Right cardiac atrium (tissue), 5 donors: ENCODE results near the gene SLC66A1. TPM values are rescaled to one million over a fixed set of nuclear protein-coding genes. Genes with fewer than 3 reads are reported as not detected.
A peak's percentile ranks its signal among the peaks of the same experiment; 100 is the strongest.

Experiments used
- ATAC-seq, 2 donors: fragments of 200-7000 bp; cut with Tn5 transposase; one replicate each; pipeline versions ENCODE4 v1.8.0 to v1.9.1; 2020; ENCODE audit warnings: moderate library complexity in 2 of 2, mild to moderate bottlenecking in 1 of 2
- DNase-seq, 3 donors: peaks; one replicate each; pipeline ENCODE4 v3.0.0-alpha.2; 2020
- H3K27ac ChIP-seq: one replicate; pipeline ENCODE4 v1.5.1; 2013; ENCODE audit warnings: mild to moderate bottlenecking, low read length, control low read depth, moderate library complexity
- H3K27me3 ChIP-seq: one replicate; pipeline ENCODE4 v1.6.1; 2013; ENCODE audit not compliant: control insufficient read depth, insufficient read depth
- H3K4me1 ChIP-seq: one replicate; pipeline ENCODE4 v1.6.1; 2013; ENCODE audit warnings: low read length; ENCODE audit not compliant: control insufficient read depth, insufficient read depth
- H3K4me3 ChIP-seq: one replicate; pipeline ENCODE4 v1.5.1; 2013; ENCODE audit warnings: low read length, control low read depth
- H3K9me3 ChIP-seq: one replicate; pipeline ENCODE4 v1.6.1; 2013; ENCODE audit warnings: low read length; ENCODE audit not compliant: control insufficient read depth
- WGBS: extraction: QIAGEN DNeasy Blood & Tissue Kit; methylation state at CpG from one replicate; pipeline ENCODE4 v1.1.7; 2013; 5-methylcytosine and 5-hydroxymethylcytosine counted together
- intact Hi-C, 4 donors: fragments of 100-400 bp; cut with DNase I; formaldehyde crosslinking; loops; one replicate each; pipeline versions ENCODE4 v1.11.0 to v1.14.0; 2022 to 2023
- polyA plus RNA-seq: library from polyadenylated mRNA; stranded (reverse); fragments of 200-250 nt; gene quantifications from one replicate; pipeline ENCODE4 v1.2.3, GENCODE V29; 2013
- total RNA-seq, 4 donors: library from RNA; stranded (reverse); fragmentation: NEBNext Ultra II Directional; extraction: Animal tissue kit (Norgen Biotek cat#: 25700); gene quantifications; one replicate each; pipeline ENCODE4 v1.2.1, GENCODE V29; 2021
- donor health status: healthy with polysubstance abuse.
- donor health status: DM: no; HTN: yes; CAD: no.
- donor health status: DM: no; HTN: no; CAD: no.
- donor health status: DM: no; HTN: yes; CAD: no; lungs with severe emphysema.
- donor health status: DM: yes; HTN: yes; CAD: no.

Gene SLC66A1
- total and polyA plus RNA-seq, 5 donors, result 6.6 to 9.2 (median 7.2) TPM

GRCh38 chr1:19327301-19327700 lies 15.2 kb downstream of the SLC66A1 start:
- 84% methylated on average over 16 of the region's 16 CpGs for WGBS
- Histone ChIP-seq H3K27me3 (no peaks in the 10 kb centered on the region), H3K9me3 (no peaks in the 10 kb centered on the region), H3K27ac (no peak overlapping the region), H3K4me3 (no peak overlapping the region), H3K4me1 (no peaks in the 10 kb centered on the region)
- intact Hi-C loops, result no loop called here
- ATAC-seq, result no peak
- DNase-seq, result no peak

DNA sequence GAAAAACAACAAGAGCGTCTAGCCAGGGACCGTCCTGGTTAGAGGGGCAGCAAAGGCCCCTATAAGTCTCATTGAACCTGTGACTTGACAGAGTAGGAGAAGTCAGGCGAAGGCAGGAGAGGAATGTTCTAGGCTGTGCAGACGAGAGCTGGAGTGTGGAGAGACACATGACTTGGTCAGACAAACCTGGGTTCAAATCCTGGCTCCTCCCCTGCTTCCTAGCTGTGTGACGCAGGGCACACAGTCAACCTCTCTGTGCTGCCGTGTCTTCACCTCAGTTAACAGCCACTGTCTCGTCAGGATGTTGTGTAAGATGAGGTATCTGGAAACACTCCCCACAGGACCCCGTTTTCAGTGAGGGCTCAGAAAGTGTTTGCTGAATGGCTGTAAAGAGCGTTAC lies 15.6 kb downstream of the SLC66A1 start:
- H3K4me1 ChIP-seq, result no peaks in the 10 kb centered on the region
- intact Hi-C loops, result no loop called here
- DNase-seq (no peak), ATAC-seq (no peak)
- 87% methylated on average over 9 of the region's 9 CpGs for WGBS
- no peak overlapping the region for H3K27ac ChIP-seq
- H3K4me3 ChIP-seq, result no peak overlapping the region
- no peaks in the 10 kb centered on the region for H3K9me3 ChIP-seq
- H3K27me3 ChIP-seq, result no peaks in the 10 kb centered on the region

- Histone ChIP-seq H3K4me1 (no peaks in the 10 kb centered on the region), H3K9me3 (no peaks in the 10 kb centered on the region), H3K4me3 (no peak overlapping the region), H3K27ac (no peak overlapping the region), H3K27me3 (no peaks in the 10 kb centered on the region)
- ATAC-seq (no peak), DNase-seq (no peak)
- WGBS, result 95% methylated on average over 18 of the region's 18 CpGs
- intact Hi-C loops, result no loop called here
These were observed 16.4 kb downstream of the SLC66A1 start for GRCh38 chr1:19328486-19328885.

- Histone ChIP-seq H3K27me3 (no peaks in the 10 kb centered on the region), H3K4me1 (no peaks in the 10 kb centered on the region), H3K4me3 (no peak overlapping the region), H3K9me3 (no peaks in the 10 kb centered on the region), H3K27ac (no peak overlapping the region)
- no peak for DNase-seq
- WGBS, result 88% methylated on average over 13 of the region's 13 CpGs
- intact Hi-C loops, result no loop called here
- ATAC-seq, result no peak
These were observed 17.1 kb downstream of the SLC66A1 start for GRCh38 chr1:19329188-19329587.

DNA sequence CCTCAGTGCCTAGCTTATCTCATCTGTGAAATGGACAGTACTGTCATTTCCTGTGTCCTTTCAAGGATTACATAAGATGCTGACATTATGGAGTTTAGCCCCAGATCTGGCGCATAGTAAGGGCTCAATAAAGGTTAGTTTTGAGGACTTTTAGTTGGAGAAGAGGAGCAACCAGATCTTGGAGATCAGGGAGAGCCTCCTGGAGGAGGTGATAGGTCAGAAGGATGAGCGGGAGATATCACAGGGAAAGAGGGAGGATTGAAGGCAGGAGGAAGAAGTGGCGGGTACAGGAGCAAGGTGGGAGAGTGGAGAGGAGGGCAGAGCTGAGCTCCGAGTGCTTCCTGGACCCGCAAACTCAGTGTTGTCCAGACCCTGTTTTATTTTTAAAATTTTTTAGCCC lies 17.5 kb downstream of the SLC66A1 start:
- whole genome bisulfite sequencing, result 92% methylated on average over 5 of the region's 5 CpGs
- no peaks in the 10 kb centered on the region for H3K9me3 ChIP-seq
- intact Hi-C loops, result no loop called here
- H3K27me3 ChIP-seq, result no peaks in the 10 kb centered on the region
- ATAC-seq (no peak), DNase-seq (no peak)
- no peak overlapping the region for H3K4me3 ChIP-seq
- H3K27ac ChIP-seq, result no peak overlapping the region
- no peaks in the 10 kb centered on the region for H3K4me1 ChIP-seq

GRCh38 chr1:19330449-19331135 lies 18.5 kb downstream of the SLC66A1 start:
- Histone ChIP-seq H3K4me3 (no peak overlapping the region), H3K9me3 (no peaks in the 10 kb centered on the region), H3K27me3 (no peaks in the 10 kb centered on the region), H3K4me1 (no peaks in the 10 kb centered on the region), H3K27ac (no peak overlapping the region)
- 90% methylated on average over 14 of the region's 14 CpGs for WGBS
- DNase-seq, result peak in 1 of 3 donors; percentile 8
- intact Hi-C loops, result no loop called here
- no peak for ATAC-seq

DNA sequence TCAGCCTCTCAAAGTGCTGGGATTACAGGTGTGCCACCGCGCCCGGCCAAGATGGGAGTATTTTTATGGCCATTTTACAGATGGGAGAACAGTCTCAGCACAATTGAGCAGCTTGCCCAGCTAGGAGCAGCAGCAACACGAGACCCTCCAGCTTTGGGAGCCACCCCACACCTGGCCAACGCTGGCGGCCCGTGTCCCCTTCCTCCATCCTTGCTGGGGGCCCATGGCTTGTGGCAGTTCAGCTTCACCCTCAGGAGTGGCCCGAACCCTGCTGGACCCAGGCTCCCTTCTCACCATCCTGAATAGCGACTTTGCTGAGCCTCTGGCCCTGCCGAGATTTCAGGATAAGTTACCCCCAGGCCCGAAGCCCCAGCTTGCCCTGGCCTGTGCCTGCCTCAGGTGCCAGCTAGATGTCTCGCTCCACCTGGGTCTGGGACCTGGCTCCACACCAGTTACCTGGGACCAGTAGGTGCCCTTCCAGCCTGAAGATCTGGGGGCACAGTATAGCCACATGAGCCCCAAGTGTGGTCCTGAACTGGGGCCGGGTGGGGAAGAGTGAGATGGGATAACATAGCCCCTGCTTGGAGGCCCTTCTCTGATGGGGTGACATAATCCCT lies 19.2 kb downstream of the SLC66A1 start:
- whole genome bisulfite sequencing, result 88% methylated on average over 13 of the region's 13 CpGs
- Histone ChIP-seq H3K9me3 (no peaks in the 10 kb centered on the region), H3K4me1 (no peaks in the 10 kb centered on the region), H3K27me3 (no peaks in the 10 kb centered on the region), H3K27ac (no peak overlapping the region), H3K4me3 (no peak overlapping the region)
- intact Hi-C loops, result no loop called here
- ATAC-seq (peak in 1 of 2 donors; percentile 3), DNase-seq (no peak)

DNA sequence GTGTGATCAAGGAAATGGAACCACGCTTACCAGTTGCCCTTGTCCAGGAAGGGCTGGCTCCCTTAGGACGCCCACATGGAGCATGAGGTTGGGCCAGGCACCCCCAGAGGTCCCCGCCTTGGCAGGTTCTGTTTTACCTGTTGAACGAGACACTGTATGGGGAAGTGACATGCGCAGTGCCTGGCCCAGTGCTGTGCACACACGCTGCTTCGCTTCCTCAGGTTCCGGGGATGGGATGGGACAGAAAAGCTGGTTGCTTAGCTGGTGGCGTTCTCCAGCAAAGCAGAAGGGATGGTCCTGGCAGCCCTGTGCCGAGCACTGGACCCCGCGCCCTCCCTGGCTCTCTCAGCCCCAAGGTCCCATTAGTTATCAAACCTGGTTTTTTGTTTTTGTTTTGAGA lies 20.7 kb downstream of the SLC66A1 start:
- H3K4me3 ChIP-seq, result no peak overlapping the region
- WGBS, result 91% methylated on average over 12 of the region's 12 CpGs
- DNase-seq (peak in 1 of 3 donors; percentile 40), ATAC-seq (no peak)
- H3K27ac ChIP-seq, result no peak overlapping the region
- intact Hi-C loops, result no loop called here
- no peaks in the 10 kb centered on the region for H3K9me3 ChIP-seq
- no peaks in the 10 kb centered on the region for H3K4me1 ChIP-seq
- H3K27me3 ChIP-seq, result no peaks in the 10 kb centered on the region

DNA sequence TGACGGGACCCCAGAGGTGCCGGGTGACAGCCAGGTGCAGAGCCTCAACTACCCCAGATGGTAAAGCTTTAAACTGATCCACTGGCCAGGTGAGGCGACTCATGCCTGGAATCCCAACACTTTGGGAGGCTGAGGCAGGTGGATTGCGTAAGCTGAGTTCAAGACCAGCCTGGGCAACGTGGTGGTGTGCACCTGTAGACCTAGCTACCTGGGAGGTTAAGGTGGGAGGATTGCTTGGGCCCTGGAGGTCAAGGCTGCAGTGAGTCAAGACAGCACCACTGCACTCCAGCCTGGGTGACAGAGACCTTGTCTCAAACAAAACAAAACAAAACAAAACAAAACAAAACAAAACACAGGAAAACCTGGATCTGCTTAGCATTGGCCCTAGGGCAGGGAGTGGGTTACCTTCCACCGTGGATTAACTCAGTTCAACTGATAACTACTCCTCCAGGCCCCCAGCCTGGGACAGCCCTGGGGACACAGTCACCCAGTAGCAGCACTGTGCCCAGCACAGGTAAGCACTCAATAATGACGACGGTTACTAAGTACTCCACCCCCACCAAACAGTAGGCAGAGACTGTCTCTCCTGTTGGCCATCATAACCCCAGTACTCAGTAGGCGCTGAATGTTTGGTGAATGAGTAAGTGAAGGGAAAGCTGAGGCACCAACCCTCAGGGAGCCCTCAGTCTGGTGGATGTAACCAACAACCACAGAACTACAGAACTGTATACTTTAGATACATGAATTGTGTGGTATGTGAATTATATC lies 21.6 kb downstream of the SLC66A1 start:
- Histone ChIP-seq H3K27me3 (no peaks in the 10 kb centered on the region), H3K4me3 (no peak overlapping the region), H3K27ac (no peak overlapping the region), H3K4me1 (no peaks in the 10 kb centered on the region), H3K9me3 (no peaks in the 10 kb centered on the region)
- WGBS, result 78% methylated on average over 9 of the region's 9 CpGs
- ATAC-seq (no peak), DNase-seq (peak in 1 of 3 donors; percentile 7)
- intact Hi-C loops, result no loop called here

DNA sequence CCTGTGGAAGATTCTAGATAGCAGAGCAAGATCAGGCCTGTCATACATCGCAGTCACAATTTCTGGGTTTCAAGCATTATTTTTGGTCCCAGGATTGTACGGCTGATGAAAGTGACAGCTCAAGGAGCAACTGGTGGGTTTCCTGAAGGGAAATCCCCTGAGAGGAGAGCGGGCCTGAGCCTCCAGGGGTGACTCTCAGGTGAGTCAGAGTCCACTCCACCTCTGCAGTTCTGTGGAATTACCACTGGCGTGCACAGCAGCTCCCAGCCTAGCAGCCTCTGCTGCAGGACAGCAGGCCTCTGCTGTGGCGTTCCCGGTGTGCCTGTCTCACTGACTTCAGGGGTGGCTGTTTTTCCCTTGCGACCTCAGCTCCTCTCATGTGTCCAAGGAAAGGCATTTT lies 24.4 kb downstream of the SLC66A1 start:
- no peaks in the 10 kb centered on the region for H3K9me3 ChIP-seq
- ATAC-seq (no peak), DNase-seq (peak in 1 of 3 donors; percentile 37)
- no peaks in the 10 kb centered on the region for H3K4me1 ChIP-seq
- intact Hi-C loops, result no loop called here
- WGBS, result 90% methylated on average over 7 of the region's 7 CpGs
- no peaks in the 10 kb centered on the region for H3K27me3 ChIP-seq
- H3K27ac ChIP-seq, result no peak overlapping the region
- H3K4me3 ChIP-seq, result no peak overlapping the region

DNA sequence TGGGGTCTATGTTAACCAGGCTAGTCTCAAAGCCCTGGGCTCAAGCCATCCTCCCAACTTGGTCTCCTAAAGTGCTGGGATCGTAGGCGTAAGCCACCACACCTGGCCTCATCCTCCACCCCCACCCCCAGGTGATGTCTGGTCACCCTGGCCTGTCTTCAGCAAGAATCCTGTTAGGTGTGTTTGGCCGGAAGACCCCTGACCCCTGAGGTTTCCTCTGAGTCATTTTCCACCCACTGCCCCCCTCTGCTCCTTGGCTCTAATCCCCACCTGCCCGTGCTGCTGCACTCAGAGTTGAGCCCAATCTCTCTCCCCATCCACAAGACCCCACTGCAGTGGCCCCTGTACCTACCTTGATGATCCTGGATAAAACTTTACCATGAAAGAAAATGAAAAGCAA lies 25.2 kb downstream of the SLC66A1 start:
- H3K4me1 ChIP-seq, result no peaks in the 10 kb centered on the region
- DNase-seq (peak in 1 of 3 donors; percentile 11), ATAC-seq (no peak)
- no peaks in the 10 kb centered on the region for H3K9me3 ChIP-seq
- intact Hi-C loops, result no loop called here
- no peaks in the 10 kb centered on the region for H3K27me3 ChIP-seq
- no peak overlapping the region for H3K4me3 ChIP-seq
- WGBS, result 91% methylated on average over 4 of the region's 4 CpGs
- H3K27ac ChIP-seq, result no peak overlapping the region
